ENCODE results near the gene IRF6. TPM values are rescaled to one million over a fixed set of nuclear protein-coding genes. Genes with fewer than 3 reads are reported as not detected.

IRF6 gene
- total and polyA plus RNA-seq, 12 donors = 5.4 to 60.2 (median 23.4) TPM

DNA sequence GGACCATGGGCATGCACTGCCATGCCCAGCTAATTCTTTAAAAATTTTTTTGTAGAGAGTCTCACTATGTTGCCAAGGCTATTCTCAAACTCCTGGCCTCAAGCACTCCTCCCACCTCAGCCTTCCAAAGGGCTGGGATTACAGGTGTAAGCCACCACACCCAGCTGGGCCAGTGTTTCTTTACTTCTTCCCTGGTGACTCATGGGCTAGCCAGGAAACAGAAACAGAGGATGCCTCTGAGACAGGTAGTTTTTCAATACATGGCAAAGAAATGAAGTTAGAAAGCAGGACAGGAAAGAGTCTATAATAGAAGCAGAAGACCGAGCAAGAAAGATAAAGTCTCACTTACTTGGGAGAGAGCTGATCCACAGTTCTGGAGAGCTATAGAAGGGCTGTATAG lies 14.0 kb downstream of the IRF6 start:
- no peak for DNase-seq
- WGBS, 4 donors = 6 to 100% (median 74%) methylated on average over 1 of the region's 1 CpG
- intact Hi-C loops (cut with DNase I) = no loop called here
- Histone ChIP-seq H3K27ac (no peak overlapping the region), H3K4me3 (no peak overlapping the region), H3K36me3 (replicated peaks in 1 of 2) (peaks cover 0 to 27% of the 10 kb centered on the region in 2 donors), H3K27me3 (no peaks in the 10 kb centered on the region), H3K4me1 (replicated peaks in 1 of 2) (peaks cover 6 to 20% of the 10 kb centered on the region in 2 donors), H3K9me3 (replicated peaks in 1 of 3) (no peaks in the 10 kb centered on the region)
- TF ChIP-seq POLR2A (IDR thresholded peaks at IDR 0.05) = no peak
- TF ChIP-seq, protein P1, sequence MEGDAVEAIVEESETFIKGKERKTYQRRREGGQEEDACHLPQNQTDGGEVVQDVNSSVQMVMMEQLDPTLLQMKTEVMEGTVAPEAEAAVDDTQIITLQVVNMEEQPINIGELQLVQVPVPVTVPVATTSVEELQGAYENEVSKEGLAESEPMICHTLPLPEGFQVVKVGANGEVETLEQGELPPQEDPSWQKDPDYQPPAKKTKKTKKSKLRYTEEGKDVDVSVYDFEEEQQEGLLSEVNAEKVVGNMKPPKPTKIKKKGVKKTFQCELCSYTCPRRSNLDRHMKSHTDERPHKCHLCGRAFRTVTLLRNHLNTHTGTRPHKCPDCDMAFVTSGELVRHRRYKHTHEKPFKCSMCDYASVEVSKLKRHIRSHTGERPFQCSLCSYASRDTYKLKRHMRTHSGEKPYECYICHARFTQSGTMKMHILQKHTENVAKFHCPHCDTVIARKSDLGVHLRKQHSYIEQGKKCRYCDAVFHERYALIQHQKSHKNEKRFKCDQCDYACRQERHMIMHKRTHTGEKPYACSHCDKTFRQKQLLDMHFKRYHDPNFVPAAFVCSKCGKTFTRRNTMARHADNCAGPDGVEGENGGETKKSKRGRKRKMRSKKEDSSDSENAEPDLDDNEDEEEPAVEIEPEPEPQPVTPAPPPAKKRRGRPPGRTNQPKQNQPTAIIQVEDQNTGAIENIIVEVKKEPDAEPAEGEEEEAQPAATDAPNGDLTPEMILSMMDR (IDR thresholded peaks at IDR 0.05) = no peak

DNA sequence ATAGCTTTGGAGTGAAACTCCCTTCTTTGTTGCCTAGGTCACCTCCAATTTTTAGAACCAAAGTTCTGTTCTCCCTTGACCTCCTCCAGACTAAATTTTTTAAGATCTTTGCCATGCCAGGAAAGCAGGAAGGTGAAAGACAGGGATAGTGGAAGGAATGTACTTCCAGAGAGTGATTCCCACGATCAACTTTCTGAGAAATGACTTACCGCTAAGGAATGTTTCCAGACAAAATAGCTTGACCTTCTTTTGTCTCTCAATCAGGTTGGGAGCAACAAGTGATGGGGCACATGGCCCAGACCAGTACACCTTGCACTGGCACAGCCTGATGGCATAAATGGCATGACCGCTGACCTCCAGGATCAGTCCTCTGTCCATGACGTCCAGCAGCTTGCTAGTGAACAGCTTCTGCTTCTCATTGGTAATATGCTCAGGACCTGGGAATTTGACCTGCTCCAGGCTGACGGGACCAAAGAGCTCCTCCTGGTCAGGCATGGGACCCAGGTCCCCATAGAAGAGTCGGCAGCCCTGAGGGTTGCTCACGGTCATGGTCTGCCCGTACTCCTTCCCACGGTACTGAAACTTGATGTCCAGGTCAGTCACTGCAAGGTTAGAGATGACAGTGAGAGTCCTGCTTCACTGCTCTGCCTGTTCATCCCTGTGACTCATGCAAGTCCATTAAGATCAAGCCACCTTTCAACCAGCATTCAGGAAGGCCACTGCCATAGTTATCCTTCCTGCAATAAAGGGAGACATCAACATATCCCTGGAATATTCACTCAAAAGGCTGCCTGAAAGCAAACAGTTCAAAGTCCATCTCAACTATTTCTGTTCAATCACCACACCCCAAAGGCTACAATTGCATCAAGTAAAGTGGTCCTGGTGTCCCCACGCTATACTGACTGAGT lies 15.4 kb downstream of the IRF6 start:
- TF ChIP-seq, protein P1 (IDR thresholded peaks at IDR 0.05) = no peak
- TF ChIP-seq POLR2A (IDR thresholded peaks at IDR 0.05) = no peak
- no peaks in the 10 kb centered on the region for H3K9me3 ChIP-seq (replicated peaks in 1 of 3)
- H3K27ac ChIP-seq = no peak overlapping the region
- peaks cover 0 to 27% of the 10 kb centered on the region in 2 donors for H3K36me3 ChIP-seq (replicated peaks in 1 of 2)
- no peak for DNase-seq
- H3K4me3 ChIP-seq = no peak overlapping the region
- H3K27me3 ChIP-seq = no peaks in the 10 kb centered on the region
- intact Hi-C loops (cut with DNase I) = no loop called here
- H3K4me1 ChIP-seq (replicated peaks in 1 of 2) = peaks cover 7 to 21% of the 10 kb centered on the region in 2 donors
- WGBS, 4 donors = 84 to 97% (median 89%) methylated on average over 7 to 10 of the region's 10 CpGs

DNA sequence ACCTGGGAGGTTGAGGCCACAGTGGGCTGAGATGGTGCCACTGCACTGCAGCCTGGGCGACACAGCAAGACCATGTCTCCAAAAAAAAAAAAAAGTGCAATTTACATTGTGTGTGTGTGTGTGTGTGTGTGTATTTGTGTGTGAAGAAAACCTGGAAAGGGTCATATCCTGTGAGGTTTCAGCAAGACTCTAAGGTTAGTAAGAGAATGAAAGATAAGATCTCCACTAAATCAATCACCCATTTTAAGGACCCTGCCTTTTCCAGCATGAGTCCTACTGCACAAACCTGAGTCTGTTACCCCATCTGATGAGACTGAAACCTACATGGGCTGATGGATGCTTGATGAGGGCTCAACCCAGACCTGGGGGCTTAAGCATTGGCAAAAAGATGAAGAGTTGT lies 16.7 kb downstream of the IRF6 start:
- Histone ChIP-seq H3K4me3 (no peak overlapping the region), H3K4me1 (replicated peaks in 1 of 2) (peaks cover 7 to 21% of the 10 kb centered on the region in 2 donors), H3K9me3 (replicated peaks in 1 of 3) (no peaks in the 10 kb centered on the region), H3K27me3 (no peaks in the 10 kb centered on the region), H3K36me3 (replicated peaks in 1 of 2) (peaks cover 0 to 21% of the 10 kb centered on the region in 2 donors), H3K27ac (no peak overlapping the region)
- no peak for DNase-seq
- TF ChIP-seq POLR2A (IDR thresholded peaks at IDR 0.05) = no peak
- TF ChIP-seq, protein P1 (IDR thresholded peaks at IDR 0.05) = no peak
- WGBS, 4 donors = 88 to 100% (median 92%) methylated on average over 1 of the region's 1 CpG
- intact Hi-C loops (cut with DNase I) = no loop called here

DNA sequence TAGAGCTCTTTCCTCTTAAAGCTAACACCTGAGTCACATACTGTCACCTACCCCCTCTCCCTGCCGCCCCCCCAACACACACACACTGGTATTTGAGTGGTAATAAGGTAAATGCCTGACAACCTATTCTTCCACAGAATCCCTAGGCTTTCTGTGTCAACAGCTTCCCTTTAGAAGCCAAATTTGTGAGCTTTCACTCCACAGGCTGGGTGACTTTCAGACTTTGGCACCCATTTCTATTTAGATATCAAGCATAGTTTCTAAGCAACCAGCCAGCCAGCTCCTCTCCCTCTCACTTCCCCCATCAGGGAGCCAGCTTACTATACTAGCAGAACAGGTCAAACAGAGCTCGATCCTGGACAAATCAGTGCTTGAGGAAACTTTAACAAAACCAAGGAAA lies 18.4 kb downstream of the IRF6 start:
- Histone ChIP-seq H3K27ac (peak overlapping the region in 4 of 5 donors; percentile 15 to 68 (median 53)), H3K4me3 (no peak overlapping the region), H3K4me1 (replicated peaks in 1 of 2) (peaks cover 7 to 31% of the 10 kb centered on the region in 2 donors), H3K9me3 (replicated peaks in 1 of 3) (no peaks in the 10 kb centered on the region), H3K36me3 (replicated peaks in 1 of 2) (peaks cover 0 to 21% of the 10 kb centered on the region in 2 donors), H3K27me3 (no peaks in the 10 kb centered on the region)
- peak in 6 of 7 donors; percentile 52 to 73 (median 60) for DNase-seq
- TF ChIP-seq, protein P1 (IDR thresholded peaks at IDR 0.05) = no peak
- no peak for TF ChIP-seq POLR2A (IDR thresholded peaks at IDR 0.05)
- WGBS, 4 donors = 37 to 45% (median 43%) methylated on average over 2 of the region's 2 CpGs
- intact Hi-C loops (cut with DNase I) = no loop called here

Measured in adrenal gland (tissue), 12 donors.